Activated gamma-delta T cell treated with anti-CD3 and anti-CD28 coated beads, Interleukin-2, amount 50 U/mL, for 16 hours (primary cell): ENCODE measurements around the gene MAG.
"Not testable (repeated sequence)": the region's sequence is repeated elsewhere in the genome, so short reads cannot be mapped to it uniquely, and the experiment has no call there.

Experiments
- DNase-seq: peaks from one replicate; pipeline ENCODE4 v3.0.0-alpha.2; 2020; ENCODE audit warnings: low read depth

Gene MAG

GRCh38 chr19:35346193-35347052 is 54.5 kb downstream of the MAG start:
- DNase-seq, result peak; percentile 48

GRCh38 chr19:35347171-35347929 is 55.4 kb downstream of the MAG start, which contains the start of gene FFAR1:
Gene FFAR1, plus strand, starts transcription at chr19:35347902. Its CDS starts 3,650 bp downstream, at chr19:35351552.
- DNase-seq, result no peak

- DNase-seq, result no peak
Measured at GRCh38 chr19:35347930-35348298, 56.0 kb downstream of the MAG start.

GRCh38 chr19:35348911-35349611 is 57.1 kb downstream of the MAG start:
- no peak for DNase-seq

GRCh38 chr19:35349614-35350521 is 57.9 kb downstream of the MAG start:
- no peak for DNase-seq

DNA sequence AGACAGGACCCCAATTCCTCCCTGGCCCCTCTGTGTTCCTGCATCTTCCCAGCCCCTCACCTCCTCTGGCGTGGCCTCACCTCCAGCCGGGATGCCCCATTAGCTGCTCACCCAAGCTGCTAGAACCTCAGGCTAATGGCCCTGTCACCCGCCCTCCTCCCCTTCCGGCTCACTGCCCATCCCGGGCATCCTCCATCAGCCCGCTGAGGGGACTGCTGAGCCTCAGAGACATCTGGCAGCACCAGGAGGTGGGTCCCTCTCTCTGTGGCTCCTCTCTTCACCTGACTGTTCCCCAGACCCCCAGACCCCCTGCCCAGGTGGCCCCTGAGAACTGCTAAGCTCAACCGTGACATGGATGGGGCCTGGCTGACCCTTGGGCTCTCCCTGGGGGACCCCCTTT is 58.6 kb downstream of the MAG start:
- no peak for DNase-seq

DNA sequence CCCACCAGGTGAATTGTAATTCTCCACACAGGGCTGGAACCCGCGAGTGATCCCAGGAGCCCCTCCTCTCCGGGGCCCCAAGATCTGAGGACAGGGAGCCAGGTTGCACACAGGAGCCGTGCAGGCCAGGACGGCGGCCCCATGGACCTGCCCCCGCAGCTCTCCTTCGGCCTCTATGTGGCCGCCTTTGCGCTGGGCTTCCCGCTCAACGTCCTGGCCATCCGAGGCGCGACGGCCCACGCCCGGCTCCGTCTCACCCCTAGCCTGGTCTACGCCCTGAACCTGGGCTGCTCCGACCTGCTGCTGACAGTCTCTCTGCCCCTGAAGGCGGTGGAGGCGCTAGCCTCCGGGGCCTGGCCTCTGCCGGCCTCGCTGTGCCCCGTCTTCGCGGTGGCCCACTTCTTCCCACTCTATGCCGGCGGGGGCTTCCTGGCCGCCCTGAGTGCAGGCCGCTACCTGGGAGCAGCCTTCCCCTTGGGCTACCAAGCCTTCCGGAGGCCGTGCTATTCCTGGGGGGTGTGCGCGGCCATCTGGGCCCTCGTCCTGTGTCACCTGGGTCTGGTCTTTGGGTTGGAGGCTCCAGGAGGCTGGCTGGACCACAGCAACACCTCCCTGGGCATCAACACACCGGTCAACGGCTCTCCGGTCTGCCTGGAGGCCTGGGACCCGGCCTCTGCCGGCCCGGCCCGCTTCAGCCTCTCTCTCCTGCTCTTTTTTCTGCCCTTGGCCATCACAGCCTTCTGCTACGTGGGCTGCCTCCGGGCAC is 59.6 kb downstream of the MAG start:
- DNase-seq, result no peak

DNA sequence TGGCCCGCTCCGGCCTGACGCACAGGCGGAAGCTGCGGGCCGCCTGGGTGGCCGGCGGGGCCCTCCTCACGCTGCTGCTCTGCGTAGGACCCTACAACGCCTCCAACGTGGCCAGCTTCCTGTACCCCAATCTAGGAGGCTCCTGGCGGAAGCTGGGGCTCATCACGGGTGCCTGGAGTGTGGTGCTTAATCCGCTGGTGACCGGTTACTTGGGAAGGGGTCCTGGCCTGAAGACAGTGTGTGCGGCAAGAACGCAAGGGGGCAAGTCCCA is 60.2 kb downstream of the MAG start:
- DNase-seq, result no peak

DNA sequence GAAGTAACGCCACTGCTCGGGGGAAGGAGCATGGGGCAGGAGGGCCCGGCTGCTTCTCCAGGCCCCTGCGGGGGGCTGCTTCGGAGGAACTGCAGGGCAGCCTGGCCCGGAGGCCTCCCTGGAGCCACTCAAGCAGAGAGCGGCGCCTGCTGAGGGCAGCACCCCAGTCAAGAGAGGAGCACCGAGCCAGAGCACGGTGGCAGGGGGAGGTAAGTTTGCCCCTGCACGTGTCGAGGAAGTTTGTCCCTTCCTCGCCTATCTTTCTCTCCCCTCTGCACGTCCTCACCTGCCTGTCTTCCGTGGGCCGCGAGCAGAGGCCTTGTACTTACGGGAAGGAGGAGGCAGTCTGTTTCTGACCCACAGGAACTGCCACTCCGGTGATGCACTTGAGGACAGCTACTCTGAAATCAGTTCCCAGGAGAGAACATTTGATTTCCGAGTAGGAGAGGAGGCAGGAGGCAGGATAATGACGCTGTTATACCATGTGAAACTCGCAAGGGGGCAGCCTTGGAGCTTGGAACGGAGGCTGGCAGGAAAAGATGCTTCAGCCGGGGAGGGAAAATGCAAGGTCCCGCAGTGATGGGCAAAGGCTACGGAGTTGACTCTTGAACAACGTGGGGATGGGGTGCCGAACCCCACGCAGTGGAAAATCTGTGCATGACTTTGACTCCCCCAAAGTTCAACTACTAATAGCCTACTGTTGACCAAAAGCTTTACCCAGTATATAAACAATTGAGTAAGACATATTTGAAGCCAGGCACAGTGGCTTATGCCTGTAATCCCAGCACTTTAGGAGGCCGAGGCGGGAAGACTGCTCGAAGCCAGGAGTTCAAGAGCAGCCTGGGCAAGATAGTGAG is 60.7 kb downstream of the MAG start:
- peak; percentile 53 for DNase-seq

DNA sequence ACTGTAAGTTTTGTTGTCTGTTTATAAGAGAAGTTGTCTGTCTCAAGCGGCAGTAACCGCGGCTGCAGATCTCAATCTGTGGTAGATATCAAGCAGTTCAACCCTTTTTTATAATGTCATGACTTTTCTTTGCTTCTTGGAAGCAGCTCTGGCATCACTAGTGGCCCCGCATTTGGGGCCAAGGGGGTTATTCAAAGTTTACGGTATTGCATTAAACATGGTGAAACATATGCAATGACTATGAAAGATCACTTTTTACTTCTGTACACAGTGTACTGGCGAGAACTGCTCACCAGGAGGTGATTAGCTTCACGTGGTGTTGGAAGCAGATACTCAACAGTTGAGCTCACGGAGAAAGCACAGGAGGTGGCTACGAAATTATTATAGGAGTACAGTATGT is 61.7 kb downstream of the MAG start:
- DNase-seq, result no peak

- DNase-seq, result no peak
Measured at GRCh38 chr19:35354898-35355297, 62.9 kb downstream of the MAG start.

DNA sequence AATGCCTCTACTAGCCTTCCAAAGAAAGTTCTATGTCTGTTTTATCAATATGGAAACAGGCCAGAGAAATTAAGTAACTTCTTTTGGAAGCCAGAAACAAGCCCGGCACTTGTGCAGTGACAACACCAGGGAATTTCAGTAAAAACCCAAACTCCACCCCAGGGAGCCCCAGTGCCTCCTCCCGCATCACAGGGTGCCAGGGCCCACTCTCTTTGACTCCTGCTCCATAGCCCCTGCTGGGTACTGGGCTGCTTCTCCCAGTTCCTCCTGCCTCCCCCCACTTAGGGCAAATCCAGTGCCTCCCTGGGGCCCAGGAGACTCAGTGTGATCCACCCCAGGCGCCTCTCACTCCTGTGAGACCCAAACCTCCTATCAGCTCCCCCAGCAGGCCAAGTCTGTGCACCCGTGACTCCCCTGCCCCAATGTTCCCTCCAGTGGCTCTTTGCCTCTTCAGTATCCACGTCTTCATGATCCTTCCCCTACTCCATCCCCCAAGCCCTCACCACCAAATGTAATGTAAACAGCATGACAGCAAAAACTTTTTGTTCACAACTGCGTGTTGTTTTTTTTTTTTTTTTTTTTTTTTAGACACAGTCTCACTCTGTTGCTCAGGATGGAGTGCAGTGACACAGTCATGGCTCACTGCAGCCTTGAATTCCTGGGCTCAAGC is 64.0 kb downstream of the MAG start:
- no peak for DNase-seq

DNA sequence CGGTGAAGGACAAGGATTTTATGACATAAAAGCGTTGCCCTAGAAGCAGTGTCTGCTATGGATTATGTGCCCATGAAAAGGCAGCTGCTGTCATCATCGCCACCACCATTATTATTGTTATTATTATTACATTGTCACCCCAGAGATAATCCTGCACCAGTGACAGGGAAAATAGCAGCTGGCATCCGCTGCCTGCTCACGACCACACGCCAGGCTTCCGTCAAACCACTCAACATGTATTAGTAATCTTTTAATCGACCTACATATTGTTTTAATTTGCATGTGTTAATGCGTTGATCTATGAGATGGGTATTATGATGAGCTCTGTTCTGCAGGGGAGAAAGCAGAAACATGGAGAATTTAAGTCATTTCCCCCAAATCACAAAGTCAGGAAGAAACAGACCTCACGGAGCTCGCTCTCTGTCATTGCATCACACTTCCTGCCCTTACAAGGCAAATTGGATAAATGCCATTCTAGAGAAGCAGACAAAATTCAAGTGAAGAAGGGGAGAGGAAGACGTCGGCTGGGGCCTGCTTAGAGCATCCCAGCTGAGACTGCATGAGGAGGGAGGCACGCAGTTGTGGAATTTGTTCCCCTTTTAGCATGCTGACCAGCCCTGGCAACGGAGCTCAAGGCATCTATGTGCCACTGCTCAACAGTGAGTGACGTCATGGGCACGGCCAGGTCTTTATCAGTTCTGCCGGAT is 66.1 kb downstream of the MAG start, which contains the start of gene FFAR3:
FFAR3 (plus strand) TSS at position 594 of the 707 bp plus-strand sequence. CDS start 431 bp downstream, outside the sequence.
- DNase-seq, result no peak

- DNase-seq, result not testable (repeated sequence)
Measured at GRCh38 chr19:35358834-35359233, 66.9 kb downstream of the MAG start.

DNA sequence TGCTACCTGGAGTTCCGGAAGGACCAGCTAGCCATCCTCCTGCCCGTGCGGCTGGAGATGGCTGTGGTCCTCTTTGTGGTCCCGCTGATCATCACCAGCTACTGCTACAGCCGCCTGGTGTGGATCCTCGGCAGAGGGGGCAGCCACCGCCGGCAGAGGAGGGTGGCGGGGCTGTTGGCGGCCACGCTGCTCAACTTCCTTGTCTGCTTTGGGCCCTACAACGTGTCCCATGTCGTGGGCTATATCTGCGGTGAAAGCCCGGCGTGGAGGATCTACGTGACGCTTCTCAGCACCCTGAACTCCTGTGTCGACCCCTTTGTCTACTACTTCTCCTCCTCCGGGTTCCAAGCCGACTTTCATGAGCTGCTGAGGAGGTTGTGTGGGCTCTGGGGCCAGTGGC is 67.4 kb downstream of the MAG start:
- not testable (repeated sequence) for DNase-seq

GRCh38 chr19:35360081-35360480 is 68.1 kb downstream of the MAG start:
- not testable (repeated sequence) for DNase-seq

DNA sequence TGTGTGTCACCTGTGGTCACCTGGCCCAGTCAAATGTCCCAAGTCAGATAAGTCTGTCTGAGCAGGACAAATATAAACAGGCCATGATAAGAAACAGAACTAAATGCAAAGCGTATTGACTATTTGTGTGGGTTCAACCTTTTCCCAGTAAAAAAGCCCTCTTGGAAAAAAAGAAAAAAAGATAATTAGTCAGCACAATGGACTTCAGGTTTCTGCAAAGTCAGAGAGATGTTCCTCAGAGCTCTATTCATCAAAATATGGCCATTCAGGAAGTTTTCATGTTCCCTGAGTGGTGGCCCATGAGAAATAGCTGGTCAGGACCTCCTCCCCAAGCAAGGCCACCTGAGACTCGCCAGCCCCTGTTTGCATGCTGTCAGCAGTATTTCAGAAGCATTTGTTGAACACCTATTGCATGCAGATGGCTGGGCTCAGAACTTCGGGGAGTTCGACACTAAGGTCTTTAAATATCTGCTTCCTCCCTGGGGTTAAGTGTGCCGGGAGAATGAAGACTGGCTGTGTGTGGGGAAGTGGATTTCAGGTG is 69.0 kb downstream of the MAG start:
- DNase-seq, result no peak

GRCh38 chr19:35362261-35363000 is 70.5 kb downstream of the MAG start:
- no peak for DNase-seq
